ENCODE measurements around the gene SLC2A4. TPM values are rescaled to one million over a fixed set of nuclear protein-coding genes. Genes with fewer than 3 reads are reported as not detected.

The SLC2A4 gene
- total and polyA plus RNA-seq, 2 donors (not counting 1 experiment from before 2014, with no cell fraction given) = under 0.01 to 0.19 TPM

DNA sequence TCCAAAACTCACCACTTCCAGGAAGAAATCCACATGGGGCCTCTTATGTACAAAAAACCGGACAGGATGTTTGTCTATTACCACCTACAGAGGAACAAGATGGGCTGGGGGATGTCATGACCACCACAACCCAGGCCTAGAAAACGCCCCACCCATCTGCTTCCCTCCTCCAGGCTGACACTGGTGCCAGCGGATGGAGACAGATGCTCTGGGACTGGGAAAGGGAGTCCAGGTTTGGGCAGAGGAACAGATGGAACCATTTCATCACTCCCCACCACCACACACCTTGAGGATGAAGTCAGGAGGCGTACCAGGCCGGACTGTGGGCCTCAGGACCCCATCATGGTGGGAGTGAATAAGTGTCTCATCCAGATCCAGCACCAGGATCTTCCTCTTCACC, 34.7 kb upstream of the SLC2A4 start:
- Histone ChIP-seq H4K20me1 (ENCODE audit: control insufficient read depth, extremely low read depth, insufficient read depth, low read length) (no peaks in the 10 kb centered on the region), H3K36me3 (ENCODE audit: control insufficient read depth, insufficient read depth, low read length) (peaks cover 8% of the 10 kb centered on the region), H3K4me2 (ENCODE audit: extremely low read depth, insufficient read depth, low read length) (no peak overlapping the region), H3K27me3 (ENCODE audit: control insufficient read depth, insufficient read depth, low read length) (no peaks in the 10 kb centered on the region), H3K4me1 (ENCODE audit: control insufficient read depth, extremely low read depth, insufficient read depth, low read length) (peaks cover 9% of the 10 kb centered on the region), H2AFZ (ENCODE audit: low read length) (no peak overlapping the region), H3K4me3 (replicated peaks in 1 of 4; ENCODE audit: control extremely low read depth in 1 of 4, insufficient read depth in 1 of 4, low read depth in 3 of 4, low read length in 4 of 4) (no peak overlapping the region), H3K27ac (ENCODE audit: insufficient read depth, low read length) (no peak overlapping the region), H3K9ac (ENCODE audit: insufficient read depth, low read length) (no peak overlapping the region), H3K79me2 (ENCODE audit: control insufficient read depth, insufficient read depth, low read length) (peaks cover 55% of the 10 kb centered on the region), H3K9me3 (ENCODE audit: control insufficient read depth, insufficient read depth, low read depth, low read length) (no peaks in the 10 kb centered on the region)
- no peak for DNase-seq (ENCODE audit: low read depth in 2 of 2)
- TF ChIP-seq EZH2 (IDR thresholded peaks at IDR 0.05; ENCODE audit: low read length, missing control alignments) = no peak
- TF ChIP-seq, protein P1, sequence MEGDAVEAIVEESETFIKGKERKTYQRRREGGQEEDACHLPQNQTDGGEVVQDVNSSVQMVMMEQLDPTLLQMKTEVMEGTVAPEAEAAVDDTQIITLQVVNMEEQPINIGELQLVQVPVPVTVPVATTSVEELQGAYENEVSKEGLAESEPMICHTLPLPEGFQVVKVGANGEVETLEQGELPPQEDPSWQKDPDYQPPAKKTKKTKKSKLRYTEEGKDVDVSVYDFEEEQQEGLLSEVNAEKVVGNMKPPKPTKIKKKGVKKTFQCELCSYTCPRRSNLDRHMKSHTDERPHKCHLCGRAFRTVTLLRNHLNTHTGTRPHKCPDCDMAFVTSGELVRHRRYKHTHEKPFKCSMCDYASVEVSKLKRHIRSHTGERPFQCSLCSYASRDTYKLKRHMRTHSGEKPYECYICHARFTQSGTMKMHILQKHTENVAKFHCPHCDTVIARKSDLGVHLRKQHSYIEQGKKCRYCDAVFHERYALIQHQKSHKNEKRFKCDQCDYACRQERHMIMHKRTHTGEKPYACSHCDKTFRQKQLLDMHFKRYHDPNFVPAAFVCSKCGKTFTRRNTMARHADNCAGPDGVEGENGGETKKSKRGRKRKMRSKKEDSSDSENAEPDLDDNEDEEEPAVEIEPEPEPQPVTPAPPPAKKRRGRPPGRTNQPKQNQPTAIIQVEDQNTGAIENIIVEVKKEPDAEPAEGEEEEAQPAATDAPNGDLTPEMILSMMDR (conservative IDR thresholded peaks at IDR 0.05 in 1 of 2, IDR thresholded peaks at IDR 0.05 in 1 of 2; ENCODE audit: low read depth in 1 of 2, low read length in 2 of 2) = no peak

DNA sequence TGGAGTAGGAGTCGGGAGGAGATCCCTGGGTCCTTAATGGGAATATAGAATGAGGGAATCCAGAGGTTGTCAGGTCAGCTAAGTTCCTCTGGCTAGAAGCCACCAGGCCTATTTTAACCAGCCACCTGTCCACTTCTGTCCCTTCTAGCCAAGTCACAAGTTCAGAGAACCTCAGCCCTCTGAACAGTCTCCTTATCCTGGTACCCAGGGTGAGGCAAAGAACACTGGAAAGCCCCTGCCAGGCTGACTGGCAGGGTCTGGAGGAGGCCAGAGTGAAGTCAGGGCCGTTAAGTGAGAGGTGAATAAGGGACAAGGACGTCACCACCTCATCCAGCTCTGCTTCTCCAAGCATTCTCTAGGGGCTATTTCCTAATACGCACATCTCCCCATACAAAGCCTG, 32.7 kb upstream of the SLC2A4 start:
- Histone ChIP-seq H3K79me2 (ENCODE audit: control insufficient read depth, insufficient read depth, low read length) (peaks cover 60% of the 10 kb centered on the region), H4K20me1 (ENCODE audit: control insufficient read depth, extremely low read depth, insufficient read depth, low read length) (no peaks in the 10 kb centered on the region), H3K4me3 (replicated peaks in 1 of 4; ENCODE audit: control extremely low read depth in 1 of 4, insufficient read depth in 1 of 4, low read depth in 3 of 4, low read length in 4 of 4) (peak overlapping the region in 1 of 4 experiments; percentile 21), H3K4me1 (ENCODE audit: control insufficient read depth, extremely low read depth, insufficient read depth, low read length) (peaks cover 7% of the 10 kb centered on the region), H3K9me3 (ENCODE audit: control insufficient read depth, insufficient read depth, low read depth, low read length) (no peaks in the 10 kb centered on the region), H2AFZ (ENCODE audit: low read length) (no peak overlapping the region), H3K27me3 (ENCODE audit: control insufficient read depth, insufficient read depth, low read length) (no peaks in the 10 kb centered on the region), H3K36me3 (ENCODE audit: control insufficient read depth, insufficient read depth, low read length) (peaks cover 8% of the 10 kb centered on the region), H3K4me2 (ENCODE audit: extremely low read depth, insufficient read depth, low read length) (no peak overlapping the region), H3K9ac (ENCODE audit: insufficient read depth, low read length) (no peak overlapping the region), H3K27ac (ENCODE audit: insufficient read depth, low read length) (no peak overlapping the region)
- DNase-seq (ENCODE audit: low read depth in 2 of 2) = no peak
- no peak for TF ChIP-seq EZH2 (IDR thresholded peaks at IDR 0.05; ENCODE audit: low read length, missing control alignments)
- TF ChIP-seq, protein P1 (conservative IDR thresholded peaks at IDR 0.05 in 1 of 2, IDR thresholded peaks at IDR 0.05 in 1 of 2; ENCODE audit: low read depth in 1 of 2, low read length in 2 of 2) = no peak

- H4K20me1 ChIP-seq (ENCODE audit: control insufficient read depth, extremely low read depth, insufficient read depth, low read length) = no peaks in the 10 kb centered on the region
- peak overlapping the region; percentile 40 for H3K4me2 ChIP-seq (ENCODE audit: extremely low read depth, insufficient read depth, low read length)
- no peak for DNase-seq (ENCODE audit: low read depth in 2 of 2)
- no peak overlapping the region for H3K9ac ChIP-seq (ENCODE audit: insufficient read depth, low read length)
- H3K79me2 ChIP-seq (ENCODE audit: control insufficient read depth, insufficient read depth, low read length) = peaks cover 60% of the 10 kb centered on the region
- no peak overlapping the region for H2AFZ ChIP-seq (ENCODE audit: low read length)
- no peaks in the 10 kb centered on the region for H3K27me3 ChIP-seq (ENCODE audit: control insufficient read depth, insufficient read depth, low read length)
- no peaks in the 10 kb centered on the region for H3K9me3 ChIP-seq (ENCODE audit: control insufficient read depth, insufficient read depth, low read depth, low read length)
- H3K27ac ChIP-seq (ENCODE audit: insufficient read depth, low read length) = no peak overlapping the region
- H3K4me3 ChIP-seq (replicated peaks in 1 of 4; ENCODE audit: control extremely low read depth in 1 of 4, insufficient read depth in 1 of 4, low read depth in 3 of 4, low read length in 4 of 4) = peak overlapping the region in 2 of 4 experiments; percentile 8 to 21
- H3K36me3 ChIP-seq (ENCODE audit: control insufficient read depth, insufficient read depth, low read length) = peaks cover 6% of the 10 kb centered on the region
- TF ChIP-seq EZH2 (IDR thresholded peaks at IDR 0.05; ENCODE audit: low read length, missing control alignments) = no peak
- TF ChIP-seq, protein P1 (conservative IDR thresholded peaks at IDR 0.05 in 1 of 2, IDR thresholded peaks at IDR 0.05 in 1 of 2; ENCODE audit: low read depth in 1 of 2, low read length in 2 of 2) = no peak
- H3K4me1 ChIP-seq (ENCODE audit: control insufficient read depth, extremely low read depth, insufficient read depth, low read length) = peaks cover 7% of the 10 kb centered on the region
Observed at GRCh38 chr17:7249214-7249613, 32.3 kb upstream of the SLC2A4 start.
